HG02970 (cell line): ENCODE measurements around the gene FAIM.
"Not testable (repeated sequence)": the region's sequence is repeated elsewhere in the genome, so short reads cannot be mapped to it uniquely, and the experiment has no call there.

Source experiments
- ATAC-seq: cut with Tn5 transposase; IDR thresholded peaks from one replicate; pipeline ENCODE4 v1.9.1; 2021; ENCODE audit warnings: mild to moderate bottlenecking, moderate library complexity, moderate number of reproducible peaks; ENCODE audit not compliant: unreplicated experiment, low FRiP score

FAIM gene

DNA sequence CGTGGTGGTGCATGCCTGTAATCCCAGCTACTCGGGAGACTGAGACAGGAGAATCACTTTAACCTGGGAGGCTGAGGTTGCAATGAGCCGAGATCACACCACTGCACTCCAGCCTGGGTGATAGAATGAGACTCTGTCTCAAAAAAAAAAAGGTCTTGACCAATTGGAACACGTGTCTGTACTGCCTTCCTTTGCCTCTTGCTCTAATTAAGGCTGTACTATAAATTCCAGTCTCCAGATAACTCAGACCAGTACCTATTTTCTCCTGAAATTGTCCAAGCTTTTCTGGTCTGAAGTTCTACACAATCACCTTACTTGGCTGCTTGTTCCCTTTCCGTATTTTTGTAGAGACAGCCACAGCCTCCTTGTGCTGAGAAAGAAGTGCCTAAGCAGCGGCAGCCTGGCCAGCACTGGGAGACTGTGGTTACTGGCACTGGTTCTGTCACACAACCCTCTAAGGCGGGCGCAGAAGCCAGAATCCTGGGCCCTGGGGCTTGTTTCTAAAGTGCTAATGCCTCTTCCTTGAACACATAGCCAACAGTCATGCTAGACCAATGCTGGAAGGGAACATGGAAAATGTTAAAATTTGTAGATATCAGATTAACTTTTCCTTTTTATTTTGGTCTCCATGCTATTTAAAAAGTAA, 8.3 kb upstream of the FAIM start:
- ATAC-seq, result no peak

DNA sequence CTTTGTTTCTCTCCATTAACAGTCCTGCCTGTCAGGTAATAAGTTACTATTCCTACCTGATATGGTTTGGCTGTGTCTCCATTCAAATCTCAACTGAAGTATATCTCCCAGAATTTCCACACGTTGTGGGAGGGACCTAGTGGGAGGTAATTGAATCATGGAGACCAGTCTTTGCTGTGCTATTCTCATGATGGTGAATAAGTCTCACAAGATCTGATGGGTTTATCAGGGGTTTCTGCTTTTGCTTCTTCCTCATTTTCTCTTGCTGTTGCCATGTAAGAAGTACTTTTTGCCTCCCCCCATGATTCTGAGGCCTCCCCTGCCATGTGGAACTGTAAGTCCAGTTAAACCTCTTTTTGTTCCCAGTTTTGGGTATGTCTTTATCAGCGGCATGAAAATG, 6.9 kb upstream of the FAIM start:
- not testable (repeated sequence) for ATAC-seq

DNA sequence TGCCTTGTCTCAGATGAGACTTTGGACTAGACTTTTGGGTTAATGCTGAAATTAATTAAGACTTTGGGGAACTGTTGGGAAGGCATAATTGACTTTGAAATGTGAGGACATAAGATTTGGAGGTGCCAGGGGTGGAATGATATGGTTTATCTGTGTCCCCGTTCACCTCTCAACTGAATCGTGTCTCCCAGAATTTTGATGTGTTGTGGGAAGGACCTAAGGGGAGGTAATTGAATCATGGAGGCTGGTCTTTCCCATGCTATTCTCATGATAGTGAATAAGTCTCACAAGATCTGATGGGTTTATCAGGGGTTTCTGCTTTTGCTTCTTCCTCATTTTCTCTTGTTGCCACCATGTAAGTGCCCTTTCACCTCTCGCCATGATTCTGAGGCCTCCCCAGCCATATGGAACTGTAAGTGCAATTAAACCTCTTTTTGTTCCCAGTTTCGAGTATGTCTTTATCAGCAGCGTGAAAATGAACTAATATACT, 4.4 kb upstream of the FAIM start:
- ATAC-seq, result not testable (repeated sequence)

DNA sequence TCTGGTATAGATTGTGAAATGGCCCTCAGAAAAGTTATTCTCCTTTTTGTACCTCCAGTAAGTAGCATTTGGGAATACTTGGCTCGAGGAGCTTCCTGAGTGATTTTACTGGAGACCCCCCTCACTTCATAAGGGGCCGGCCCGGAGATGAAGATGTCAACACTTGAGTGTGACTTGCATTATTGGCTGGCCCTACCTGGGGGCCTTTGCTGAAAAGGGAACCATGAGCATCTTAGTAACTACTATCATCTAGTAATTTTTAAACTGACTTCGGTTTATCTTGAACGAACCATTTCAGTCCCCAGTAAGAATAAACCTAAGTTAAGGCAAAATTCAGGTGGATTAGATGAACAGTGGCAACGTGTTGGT, 1.3 kb downstream of the FAIM start:
- ATAC-seq, result no peak

DNA sequence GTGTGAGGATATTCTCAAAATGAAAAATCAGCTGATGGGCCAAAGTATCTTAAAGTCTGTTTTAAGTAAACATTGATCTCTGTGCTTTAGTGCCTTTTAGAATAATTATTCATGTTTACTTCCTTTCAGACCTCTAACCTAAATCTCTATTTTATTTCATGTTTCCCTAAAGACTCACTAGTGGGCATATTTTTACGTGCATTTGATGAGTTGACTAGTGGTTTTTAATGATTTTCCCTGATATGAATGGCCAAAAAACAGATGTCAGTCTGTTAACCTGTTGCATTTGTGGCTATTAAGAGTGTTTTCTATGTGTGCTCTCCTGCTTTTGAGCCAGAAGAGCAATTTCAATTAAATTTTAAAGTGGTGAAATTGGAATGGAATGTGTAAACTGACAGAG, 6.9 kb downstream of the FAIM start:
- ATAC-seq, result no peak

DNA sequence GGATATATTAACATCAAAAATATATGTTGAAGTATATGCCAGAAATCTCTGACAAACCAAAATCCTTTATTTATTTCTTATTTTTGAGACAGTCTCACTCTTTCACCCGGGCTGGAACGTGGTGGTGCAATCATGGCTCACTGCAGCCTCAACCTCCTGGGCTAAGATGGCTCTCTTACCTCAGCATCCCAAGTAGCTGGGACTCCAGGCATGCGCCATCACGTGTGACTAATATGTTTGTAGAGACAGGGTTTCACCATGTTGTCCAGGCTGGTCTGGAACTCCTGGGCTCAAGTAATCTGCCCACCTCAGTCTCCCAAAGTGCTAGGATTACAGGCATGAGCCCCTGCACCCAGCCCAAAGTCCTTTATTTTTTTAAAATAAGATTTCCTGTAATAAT, 11.9 kb downstream of the FAIM start:
- no peak for ATAC-seq

DNA sequence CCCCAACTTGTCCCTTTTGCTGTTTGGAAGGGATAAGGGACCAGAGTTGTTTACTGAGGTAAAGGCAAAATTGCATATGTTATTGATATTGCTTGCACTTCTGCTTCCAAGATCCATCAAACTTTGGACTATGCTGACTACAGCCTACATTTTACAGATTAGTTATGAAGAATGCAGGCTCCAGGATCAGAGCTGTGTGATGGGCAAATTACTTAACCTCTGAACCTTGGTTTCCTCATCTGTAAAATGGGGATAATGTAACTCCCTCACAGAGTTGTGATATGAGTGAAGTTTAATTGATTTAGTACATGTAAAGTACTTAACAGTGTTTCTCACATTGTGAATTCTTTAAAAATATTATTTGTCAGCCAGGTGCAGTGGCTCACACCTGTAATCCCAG, 15.9 kb downstream of the FAIM start:
- ATAC-seq, result no peak

DNA sequence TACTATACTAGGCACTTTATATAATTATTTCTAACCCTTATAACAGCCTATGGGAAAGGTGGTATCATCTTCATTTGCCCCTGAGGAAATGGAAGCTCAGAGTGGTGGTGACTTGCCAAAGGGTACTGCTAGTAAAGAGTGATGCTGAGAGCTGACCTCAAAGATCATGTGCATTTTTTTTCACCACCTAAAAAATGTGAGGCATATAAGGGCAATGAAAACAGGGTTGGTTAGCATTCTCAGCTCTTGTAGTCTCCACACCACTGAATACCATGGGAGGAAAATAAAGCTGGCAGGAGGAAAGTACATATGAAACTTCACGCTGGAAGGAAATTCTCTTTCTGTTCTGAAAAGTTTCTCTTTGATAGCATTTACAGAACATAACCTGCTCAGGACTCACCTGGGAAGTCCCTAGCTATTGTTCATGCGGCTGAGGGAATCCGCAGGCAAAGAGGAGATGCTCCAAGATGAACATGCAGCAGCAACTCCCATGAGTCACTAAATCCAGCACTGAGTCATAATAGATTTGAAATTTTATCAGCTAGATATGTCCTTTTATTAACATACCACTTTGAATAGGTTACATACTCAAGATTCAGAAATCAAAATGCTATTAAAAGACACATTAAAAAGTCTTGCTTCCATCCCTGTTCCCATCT, 17.3 kb downstream of the FAIM start:
- ATAC-seq, result no peak

DNA sequence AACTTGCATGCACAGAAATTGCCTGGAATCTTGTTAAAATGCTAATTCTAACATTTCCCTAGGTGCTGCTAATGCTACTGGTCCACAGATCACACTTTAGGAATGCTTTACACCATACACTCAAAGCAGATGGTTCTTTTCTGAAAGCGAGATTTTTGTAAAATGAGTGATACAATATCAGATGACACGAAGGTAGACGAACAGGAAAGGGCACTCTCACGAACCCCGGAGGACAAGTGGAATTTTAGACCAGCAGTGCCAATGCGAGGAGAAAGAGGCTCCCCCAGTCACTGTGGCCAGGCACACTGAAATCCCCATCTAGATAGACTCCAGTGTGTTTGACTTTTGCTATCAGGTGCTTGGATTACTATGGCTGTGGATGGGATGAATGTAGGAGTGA, 21.0 kb downstream of the FAIM start:
- ATAC-seq, result no peak

DNA sequence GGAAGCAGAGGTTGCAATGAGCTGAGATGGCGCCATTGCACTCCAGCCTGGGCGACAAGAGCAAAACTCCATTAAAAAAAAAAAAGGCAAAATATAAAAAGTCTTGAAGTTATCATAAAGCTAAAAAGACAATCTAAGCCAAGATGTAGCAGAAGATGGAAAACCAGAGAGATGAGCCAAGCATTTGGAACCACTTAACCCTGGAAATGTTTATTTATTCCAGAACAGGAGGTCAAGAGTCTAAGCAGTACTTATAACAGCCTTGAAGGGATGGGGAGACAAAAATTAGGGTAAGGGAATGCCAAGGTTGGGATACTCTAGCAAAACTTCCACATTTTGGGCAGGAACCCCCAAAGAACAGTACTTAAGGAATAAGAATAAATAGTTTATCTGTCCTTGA, 30.1 kb downstream of the FAIM start:
- no peak for ATAC-seq

DNA sequence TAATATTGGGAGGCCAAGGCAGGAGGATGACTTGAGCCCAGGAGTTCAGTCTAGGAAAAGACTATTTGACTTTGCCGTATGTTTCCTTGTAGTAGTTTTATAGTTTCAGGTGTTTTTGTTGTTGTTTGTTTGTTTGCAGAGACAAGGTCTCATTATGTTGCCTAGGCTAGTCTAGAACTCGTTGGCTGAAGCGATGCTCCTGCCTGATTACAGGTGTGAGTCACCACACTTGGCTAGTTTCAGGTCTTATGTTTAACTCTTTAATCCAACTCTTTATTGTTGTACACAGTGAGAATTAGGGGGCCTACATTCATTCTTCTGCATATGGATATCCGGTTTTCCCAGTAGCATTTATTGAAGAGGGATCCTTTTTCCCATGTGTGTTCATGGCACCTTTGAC, 32.0 kb downstream of the FAIM start:
- ATAC-seq, result no peak

DNA sequence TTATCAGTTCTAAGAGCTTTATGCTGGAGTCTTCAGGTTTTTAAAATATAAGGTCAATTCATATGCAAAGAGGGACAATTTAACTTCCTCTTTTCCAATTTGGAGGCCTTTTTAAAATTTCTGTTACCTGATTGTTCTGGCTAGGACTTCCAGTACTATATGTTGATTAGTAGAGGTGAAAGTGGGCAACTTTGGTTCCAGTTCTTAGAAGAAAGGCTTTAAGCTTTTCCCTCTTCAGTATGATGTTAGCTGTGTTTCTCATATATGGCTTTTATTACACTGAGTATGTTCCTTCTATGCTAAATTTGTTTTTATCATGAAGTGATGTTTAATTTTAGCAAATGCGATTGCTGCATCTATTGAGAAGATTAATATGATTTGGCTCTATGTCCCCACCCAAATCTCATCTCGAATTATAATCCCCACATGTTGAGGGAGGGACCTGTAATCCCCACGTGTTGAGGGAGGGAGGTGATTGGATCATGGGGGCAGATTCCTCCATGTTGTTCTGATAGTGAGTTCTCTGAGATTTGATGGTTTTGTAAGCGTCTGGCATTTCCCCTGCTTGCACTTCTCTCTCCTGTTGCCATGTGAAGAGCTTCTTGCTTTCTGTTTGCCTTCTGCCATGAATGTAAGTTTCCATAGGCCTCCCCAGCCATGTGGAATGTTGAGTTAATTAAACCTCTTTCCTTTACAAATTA, 33.8 kb downstream of the FAIM start:
- no peak for ATAC-seq

DNA sequence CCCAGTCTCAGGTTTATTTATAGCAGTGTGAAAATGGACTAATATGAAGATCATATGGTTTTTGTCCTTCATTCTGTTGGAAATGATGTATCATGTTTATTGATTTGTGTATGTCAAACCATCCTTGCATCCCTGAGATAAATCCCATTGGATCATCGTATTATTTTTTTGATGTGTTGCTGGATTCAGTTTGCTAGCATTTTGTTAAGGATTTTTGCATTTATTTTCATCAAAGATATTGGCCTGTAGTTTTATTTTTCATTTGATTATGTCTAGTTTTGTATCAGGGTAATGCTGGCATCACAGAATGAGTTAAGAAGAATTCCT, 34.3 kb downstream of the FAIM start:
- no peak for ATAC-seq

DNA sequence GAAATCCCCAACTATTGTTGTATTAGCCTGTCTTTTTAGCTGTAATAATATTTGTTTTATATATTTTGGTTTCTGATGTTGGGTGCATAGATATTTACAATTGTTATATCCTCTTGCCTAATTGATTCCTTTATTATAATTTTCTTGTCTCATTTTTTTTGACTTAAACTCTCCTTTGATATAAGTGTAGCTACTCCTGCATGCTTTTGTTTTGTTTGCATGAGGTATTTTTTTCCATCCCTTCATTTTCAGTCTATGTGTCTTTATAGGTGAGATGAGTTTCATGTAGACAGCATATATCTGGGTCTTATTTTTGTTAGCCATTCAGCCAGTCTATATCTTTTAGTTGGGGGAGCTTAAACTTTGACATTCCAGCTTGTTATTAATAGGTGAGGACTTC, 37.4 kb downstream of the FAIM start:
- no peak for ATAC-seq

DNA sequence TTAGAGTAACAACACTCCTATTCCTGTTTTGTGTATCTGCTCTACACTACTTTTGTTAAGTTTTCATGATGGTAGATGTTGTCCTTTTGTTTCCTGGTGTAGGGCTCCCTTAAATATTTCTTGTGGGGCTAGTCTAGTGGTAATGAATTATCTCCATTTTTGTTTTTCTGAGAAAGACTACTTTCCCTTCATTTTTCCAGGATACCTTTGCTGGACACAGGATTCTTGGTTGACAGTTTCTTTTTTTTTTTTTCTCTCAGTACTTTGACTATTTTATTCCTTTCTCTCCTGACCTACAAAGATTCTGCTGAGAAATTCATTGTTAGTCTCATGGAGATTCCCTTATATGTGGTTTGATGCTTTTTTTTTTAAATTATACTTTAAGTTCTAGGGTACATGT, 37.9 kb downstream of the FAIM start:
- no peak for ATAC-seq

DNA sequence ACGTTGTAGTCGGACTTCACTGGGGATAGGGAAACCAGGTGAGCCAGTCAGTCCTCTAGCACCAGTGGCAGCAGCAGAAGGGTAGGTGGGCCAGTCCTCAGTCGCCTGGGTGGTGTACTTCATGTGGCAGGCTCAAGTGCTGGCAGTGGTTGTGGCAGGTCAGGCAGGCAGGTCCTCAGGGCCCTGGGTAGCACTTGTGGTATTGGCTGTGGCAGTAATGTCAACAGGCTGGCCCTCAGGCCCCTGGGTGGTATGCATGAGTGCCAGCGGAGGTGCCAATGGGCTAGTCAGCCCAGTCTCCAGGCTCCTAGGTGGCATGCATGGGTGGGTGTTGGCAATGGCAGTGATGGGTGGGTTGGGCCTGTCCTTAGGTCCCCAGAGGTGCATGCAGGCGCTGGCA, 40.6 kb downstream of the FAIM start:
- no peak for ATAC-seq

DNA sequence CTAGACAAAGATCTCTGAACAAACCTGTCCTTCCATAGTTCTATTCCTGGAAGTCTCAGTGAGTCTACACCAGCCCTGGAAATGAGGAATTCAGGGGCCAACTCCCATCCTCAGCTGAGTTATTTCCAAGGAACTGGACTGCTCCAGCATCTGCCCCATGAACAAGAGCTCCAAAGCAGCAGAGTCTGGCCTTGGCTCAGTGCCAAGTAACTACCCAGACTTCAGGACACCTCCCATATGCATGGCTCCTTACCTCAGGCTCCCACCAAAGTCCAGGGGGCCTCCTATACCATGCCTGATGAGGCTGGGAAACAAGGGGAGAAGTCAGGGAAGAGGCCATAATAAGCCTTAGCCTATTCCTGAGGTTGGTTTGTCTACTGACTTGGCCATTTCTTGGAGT, 45.0 kb downstream of the FAIM start:
- ATAC-seq, result no peak

DNA sequence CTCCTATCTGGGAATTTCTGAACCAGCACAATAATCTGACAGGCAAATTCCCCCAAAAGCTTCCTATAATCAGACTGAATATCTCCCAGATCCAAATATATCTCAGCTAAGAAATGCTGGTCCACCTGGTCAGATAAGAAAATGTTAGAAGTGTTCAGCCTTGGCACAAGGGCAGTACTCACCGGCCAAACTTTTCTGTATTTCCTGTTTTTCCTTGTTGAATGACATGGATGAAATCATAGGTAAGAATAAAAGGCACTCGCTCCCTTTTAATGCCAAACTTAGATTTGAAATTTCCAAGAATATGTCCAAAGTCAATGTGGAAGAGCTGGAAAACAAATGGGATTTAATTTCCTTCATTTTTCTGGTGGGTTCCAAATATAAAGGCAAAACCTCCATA, 48.9 kb downstream of the FAIM start:
- no peak for ATAC-seq

DNA sequence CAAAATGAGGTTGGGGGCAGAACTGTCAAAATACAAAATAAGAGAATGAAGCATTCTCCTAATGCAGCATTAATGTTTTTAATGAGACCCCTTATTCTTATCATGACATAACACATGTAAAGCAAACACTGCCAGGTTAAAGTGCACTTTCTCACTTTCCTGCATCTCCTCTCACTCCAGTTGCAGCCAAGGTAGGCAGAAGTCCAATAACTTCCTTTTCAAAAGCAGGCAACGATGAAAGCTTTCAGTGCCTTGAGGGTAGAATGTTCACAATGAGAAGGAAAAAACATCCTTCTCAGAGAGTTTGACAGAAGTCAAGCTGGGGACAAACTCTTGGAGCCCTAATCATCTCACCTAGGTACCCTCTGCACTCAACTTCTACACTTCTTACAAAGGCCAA, 59.5 kb downstream of the FAIM start:
- ATAC-seq, result no peak

DNA sequence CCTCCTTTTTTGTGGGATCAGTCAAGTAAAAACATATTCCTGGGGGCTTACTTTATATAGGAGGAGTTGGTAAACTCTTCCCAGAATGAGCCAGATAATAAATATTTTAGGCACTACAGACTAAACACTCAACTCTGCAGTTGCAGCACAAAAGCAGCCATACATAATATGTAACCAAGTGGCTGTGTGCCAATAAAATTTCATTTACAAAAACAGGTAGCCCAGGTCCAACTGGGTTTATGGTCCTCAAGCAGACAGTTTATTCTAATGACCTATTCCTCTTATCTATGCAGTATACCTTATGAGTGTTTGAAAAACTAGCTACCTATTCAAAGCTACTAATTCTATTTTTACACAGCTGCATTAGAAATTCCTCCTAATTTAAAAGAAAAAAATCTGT, 61.8 kb downstream of the FAIM start:
- ATAC-seq, result no peak

DNA sequence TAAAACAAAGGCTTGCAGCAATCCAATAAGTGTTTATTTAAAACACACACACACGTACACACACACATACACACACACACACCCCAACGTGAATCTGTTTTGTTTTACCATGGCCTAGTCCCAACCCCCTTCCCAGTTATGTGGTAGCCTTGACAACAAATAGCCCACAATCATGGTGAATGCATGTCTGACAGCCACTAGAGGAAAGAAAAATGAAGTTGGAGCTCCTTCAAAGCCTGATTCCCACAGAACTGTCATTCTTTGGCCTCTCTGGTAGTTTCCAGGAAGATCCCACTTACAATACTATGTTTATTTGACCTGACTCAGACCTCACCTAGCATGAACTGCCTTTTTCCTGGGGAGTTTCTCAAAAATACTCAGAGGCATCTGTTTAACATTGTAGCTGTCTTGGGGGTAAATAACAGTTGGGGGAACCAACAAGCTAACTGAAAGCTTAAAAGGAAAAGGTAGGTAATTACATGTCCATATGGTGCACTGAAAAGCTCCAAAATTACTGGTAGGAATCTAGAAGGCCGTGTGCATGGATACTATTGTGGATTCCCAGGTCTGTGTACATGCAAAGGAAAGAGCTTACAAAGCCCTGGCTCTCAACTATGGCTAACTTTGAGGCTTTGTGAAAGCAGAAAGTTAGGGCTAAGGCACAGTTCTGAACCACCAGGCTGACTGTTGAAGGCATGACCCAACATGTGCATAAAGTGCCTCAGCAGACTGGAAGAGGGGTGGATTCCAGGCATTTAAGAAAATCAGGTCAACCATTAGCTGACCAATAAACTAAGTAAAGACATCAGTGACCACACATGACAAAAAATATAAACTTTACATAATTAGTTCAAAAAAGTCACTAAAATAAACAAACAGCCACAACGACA, 65.3 kb downstream of the FAIM start:
- ATAC-seq, result no peak
